NCI-H146 treated with DMSO at 0.1 percent for 48 hours (cell line): ENCODE measurements around the gene TMEM63A.
"Not testable (repeated sequence)": the region's sequence is repeated elsewhere in the genome, so short reads cannot be mapped to it uniquely, and the experiment has no call there.

Experiments used
- DNase-seq: peaks from one replicate; lab custom pipeline; 2025; ENCODE audit not compliant: unreplicated experiment; lab: John Stamatoyannopoulos, UW

TMEM63A gene

GRCh38 chr1:225908773-225909172 is 26.6 kb upstream of the TMEM63A start:
- DNase-seq = peak; percentile 95

GRCh38 chr1:225908013-225908640 is 25.9 kb upstream of the TMEM63A start:
- no peak for DNase-seq

GRCh38 chr1:225907341-225907740 is 25.2 kb upstream of the TMEM63A start:
- no peak for DNase-seq

- DNase-seq = no peak
Measured at GRCh38 chr1:225906467-225906866, 24.3 kb upstream of the TMEM63A start.

- DNase-seq = no peak
Measured at GRCh38 chr1:225903623-225904022, 21.4 kb upstream of the TMEM63A start.

GRCh38 chr1:225899044-225899925 is 17.1 kb upstream of the TMEM63A start:
- DNase-seq = no peak

- DNase-seq = peak; percentile 75
Measured at GRCh38 chr1:225897595-225898514, 15.7 kb upstream of the TMEM63A start.

- peak; percentile 13 for DNase-seq
Measured at GRCh38 chr1:225896937-225897549, 14.9 kb upstream of the TMEM63A start.

- DNase-seq = no peak
Measured at GRCh38 chr1:225896494-225896893, 14.3 kb upstream of the TMEM63A start.

GRCh38 chr1:225892307-225892706 is 10.1 kb upstream of the TMEM63A start:
- no peak for DNase-seq

GRCh38 chr1:225891229-225891972 is 9.2 kb upstream of the TMEM63A start:
- no peak for DNase-seq

GRCh38 chr1:225890346-225891228 is 8.4 kb upstream of the TMEM63A start:
- DNase-seq = no peak

GRCh38 chr1:225889743-225890142 is 7.6 kb upstream of the TMEM63A start:
- no peak for DNase-seq

- no peak for DNase-seq
Measured at GRCh38 chr1:225888898-225889601, 6.9 kb upstream of the TMEM63A start, which contains the start of gene LEFTY1. LEFTY1 (minus strand) TSS chr1:225889146; CDS start chr1:225889066, 80 bp downstream.

GRCh38 chr1:225888289-225888897 is 6.2 kb upstream of the TMEM63A start:
- no peak for DNase-seq

GRCh38 chr1:225887554-225888288 is 5.5 kb upstream of the TMEM63A start:
- not testable (repeated sequence) for DNase-seq

- DNase-seq = no peak
Measured at GRCh38 chr1:225887030-225887314, 4.8 kb upstream of the TMEM63A start.
